Body of pancreas (tissue), 4 donors: ENCODE measurements around the gene CEP250.

ENCODE experiments used
- CTCF ChIP-seq, 7 experiments: fragments of 450-650 bp in 4 of 7; fragments of 200-600 bp in 3 of 7; sonication (generic) in 3 of 7; IDR thresholded peaks; one replicate each; pipeline ENCODE4 v1.5.1; 2016 to 2019; ENCODE audit warnings: antibody characterized with exemption in 7 of 7
- POLR2A ChIP-seq, 3 donors: fragments of 450-650 bp; IDR thresholded peaks; one replicate each; pipeline ENCODE4 v1.6.1; 2016; ENCODE audit warnings: antibody characterized with exemption in 3 of 3, mild to moderate bottlenecking in 2 of 3

GRCh38 chr20:35434085-35435005 is 21.1 kb upstream of the CEP250 start:
- TF ChIP-seq POLR2A (IDR thresholded peaks at IDR 0.05) (no peak), CTCF (IDR thresholded peaks at IDR 0.05) (no peak)
